IPS DF 4.7 (cell line): ENCODE results near the gene FOS.
"Not testable (repeated sequence)": the region's sequence is repeated elsewhere in the genome, so short reads cannot be mapped to it uniquely, and the experiment has no call there.

ENCODE experiments used
- DNase-seq: peaks from one replicate; pipeline ENCODE4 v3.0.0-alpha.2; 2013; ENCODE audit warnings: low spot score; ENCODE audit errors: extremely low read depth

FOS gene

DNA sequence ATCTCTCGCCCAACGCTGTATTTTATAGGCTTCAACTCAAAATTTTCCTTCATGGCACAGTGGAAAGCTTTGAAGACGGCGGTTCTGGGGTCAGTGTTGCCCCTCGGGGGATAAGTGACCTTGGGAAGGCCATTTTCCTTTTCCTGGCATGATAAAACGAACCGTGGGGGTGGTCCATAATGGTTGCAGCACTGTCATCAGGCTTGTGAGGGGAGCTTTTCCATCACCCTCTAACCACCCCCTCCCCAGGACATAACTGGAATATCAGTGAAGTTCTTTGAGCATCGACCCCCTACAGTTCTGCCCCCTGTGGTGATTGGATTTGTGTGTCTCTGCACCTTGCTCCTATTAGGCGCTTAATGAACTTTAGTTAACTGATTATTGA, 16.0 kb downstream of the FOS start:
- DNase-seq, result no peak

DNA sequence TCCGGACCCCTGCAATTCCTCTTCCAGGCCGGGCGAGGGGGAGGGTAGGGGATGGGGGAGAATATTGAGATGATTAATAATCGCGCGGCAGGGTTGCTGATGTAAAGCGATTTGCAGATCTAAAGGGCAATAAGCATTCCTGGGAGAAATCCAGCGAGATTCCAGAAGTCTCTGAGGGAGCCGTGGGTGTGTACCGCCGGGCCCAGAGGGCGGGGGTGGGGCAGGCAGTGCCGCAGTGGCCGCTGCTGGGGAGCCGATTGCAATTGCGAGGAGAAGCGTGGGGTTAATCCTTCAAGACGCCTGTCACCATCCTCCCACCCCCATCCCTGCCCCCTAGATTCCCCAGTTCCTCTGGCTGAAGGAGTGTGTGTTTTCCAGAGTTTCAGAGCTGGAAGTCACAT, 16.4 kb downstream of the FOS start:
- no peak for DNase-seq

DNA sequence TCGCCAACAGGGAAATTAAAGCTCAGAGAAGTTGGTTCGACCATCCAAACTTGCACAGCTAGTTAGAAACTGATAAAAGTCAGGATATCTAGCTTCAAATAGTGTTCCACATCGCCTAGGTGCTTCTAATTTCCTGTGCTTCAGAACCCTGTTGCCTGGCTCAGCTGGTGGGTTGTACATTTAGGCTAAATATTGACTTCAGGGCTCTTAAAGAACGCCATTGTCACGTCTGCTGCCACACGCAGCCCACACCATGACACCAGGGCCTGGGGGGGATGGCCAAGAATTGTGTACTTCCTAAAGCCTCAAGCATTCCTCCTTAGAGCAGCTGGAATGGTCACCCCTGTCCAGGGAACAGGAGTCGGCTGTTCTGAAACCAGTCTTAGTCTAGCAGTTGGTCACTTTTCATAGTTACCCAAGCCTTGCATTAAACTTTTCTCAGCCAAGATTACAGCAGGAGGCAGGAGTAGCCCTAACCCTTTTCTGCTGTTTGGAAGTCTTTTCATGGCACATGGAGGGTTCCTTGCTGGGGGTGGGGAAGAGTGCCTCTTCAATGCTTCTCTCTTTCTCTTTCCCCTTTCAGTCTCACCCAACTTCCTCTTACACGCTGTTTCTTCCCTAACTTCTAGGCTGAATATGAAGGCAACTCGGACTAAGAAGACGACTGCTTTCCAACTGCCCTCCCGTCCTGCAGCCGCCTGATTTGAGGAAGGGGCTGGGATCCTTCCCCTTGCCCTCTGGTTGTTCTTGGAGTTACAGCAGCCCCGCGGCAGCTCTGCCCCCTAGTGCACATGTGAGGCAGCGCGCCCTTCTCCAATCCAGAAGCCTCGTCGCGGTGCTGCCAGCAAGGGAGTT, 17.1 kb downstream of the FOS start:
- DNase-seq, result no peak

DNA sequence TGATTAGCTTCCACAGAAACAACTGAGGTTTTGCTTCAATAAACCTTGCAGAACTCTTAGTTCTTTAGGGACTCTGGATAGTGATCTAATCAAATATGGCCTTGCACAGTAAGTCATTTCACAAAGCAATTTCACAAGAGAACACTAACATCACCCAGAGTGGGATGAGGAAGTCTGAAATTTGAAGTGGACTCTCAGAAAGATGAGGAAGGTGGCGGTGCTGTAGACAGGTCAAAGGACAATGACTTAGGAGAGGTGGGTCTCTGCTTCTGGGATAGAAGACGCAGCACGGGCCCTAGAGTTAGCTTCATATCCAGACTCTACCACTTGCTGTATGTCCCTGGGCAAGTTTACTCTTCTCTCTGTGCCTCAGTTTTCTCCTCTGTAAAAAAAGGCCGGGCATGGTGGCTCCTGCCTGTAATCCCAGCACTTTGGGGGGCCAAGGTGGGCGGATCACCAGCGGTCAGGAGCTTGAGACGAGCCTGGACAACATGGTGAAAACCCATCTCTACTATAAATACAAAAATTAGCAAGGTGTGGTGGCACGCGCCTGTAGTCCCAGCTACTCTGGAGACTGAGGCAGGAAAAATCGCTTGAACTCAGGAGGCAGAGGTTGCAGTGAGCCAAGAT, 18.9 kb downstream of the FOS start:
- no peak for DNase-seq

DNA sequence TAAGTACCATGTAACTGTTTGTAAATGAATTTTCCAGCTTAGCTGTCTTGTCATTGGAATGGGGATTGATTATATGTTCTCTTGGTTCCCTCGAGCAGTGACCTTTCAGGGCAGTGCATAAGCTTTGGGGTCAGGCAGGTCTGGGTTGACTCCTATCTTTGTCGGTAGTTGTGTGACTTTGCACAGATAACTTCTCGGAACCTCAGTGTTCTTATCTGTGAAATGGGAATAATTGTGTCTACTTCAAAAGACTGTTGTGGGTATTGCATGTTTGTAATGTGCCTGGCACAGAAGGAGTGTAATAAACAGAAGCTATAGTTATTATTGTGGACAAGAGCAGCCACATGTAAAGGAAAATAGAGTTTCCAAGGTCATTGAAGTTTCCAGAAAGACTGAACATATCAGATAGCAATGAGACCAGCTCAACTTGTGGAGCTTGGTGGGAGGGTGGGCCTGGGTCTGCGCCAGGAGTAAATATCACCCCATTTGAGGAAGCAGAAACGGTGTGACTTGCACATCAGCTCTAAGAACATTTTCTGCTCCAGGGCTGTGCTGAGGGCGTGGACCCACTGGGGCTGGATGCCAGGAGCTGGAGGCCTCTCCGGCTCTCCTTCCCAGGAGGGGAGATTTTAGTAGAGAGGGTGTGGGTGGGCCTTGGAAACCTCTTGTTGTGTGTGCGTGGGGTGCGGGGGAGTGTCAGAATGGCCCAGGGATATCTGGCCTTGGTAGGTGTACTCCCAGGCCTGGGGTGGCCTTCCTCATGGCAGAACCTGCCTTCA, 19.7 kb downstream of the FOS start:
- no peak for DNase-seq

DNA sequence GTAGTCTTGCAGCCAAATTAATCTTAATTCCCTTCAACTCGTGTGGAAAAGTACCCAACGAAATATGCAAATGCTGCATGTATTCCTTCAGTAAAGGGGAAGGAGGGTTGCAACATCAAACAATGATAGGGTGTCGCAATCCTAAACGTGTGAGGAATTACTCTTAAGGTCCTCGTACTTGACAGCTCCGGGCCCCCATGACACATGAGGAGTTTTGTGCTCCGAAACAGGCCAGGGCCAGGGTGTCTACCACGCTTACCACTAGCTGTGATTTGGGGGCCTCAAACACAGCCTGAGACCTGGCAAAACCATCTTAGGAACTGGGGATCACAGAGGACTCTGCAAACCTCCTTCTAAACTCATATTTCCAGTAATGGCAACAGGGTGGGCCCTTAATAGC, 20.4 kb downstream of the FOS start:
- DNase-seq, result no peak

DNA sequence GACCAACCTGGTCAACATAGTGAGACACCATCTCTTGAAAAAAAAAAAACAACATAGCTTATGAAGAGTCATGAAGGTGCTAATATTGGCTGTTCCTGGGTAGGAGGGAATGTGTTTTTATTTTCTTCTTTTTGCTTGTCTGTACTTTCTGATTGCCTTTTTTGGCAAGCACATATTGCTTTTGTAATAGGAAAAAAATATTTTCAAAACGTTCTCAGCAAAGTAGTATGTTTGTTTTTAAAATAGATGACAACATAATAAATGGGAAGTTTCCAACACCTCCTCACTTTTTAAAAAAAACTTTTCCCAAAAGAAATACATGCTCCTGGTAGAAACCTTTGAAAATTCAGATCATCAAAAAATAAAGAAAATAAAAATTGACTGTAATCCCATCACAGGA, 20.9 kb downstream of the FOS start:
- DNase-seq, result no peak

DNA sequence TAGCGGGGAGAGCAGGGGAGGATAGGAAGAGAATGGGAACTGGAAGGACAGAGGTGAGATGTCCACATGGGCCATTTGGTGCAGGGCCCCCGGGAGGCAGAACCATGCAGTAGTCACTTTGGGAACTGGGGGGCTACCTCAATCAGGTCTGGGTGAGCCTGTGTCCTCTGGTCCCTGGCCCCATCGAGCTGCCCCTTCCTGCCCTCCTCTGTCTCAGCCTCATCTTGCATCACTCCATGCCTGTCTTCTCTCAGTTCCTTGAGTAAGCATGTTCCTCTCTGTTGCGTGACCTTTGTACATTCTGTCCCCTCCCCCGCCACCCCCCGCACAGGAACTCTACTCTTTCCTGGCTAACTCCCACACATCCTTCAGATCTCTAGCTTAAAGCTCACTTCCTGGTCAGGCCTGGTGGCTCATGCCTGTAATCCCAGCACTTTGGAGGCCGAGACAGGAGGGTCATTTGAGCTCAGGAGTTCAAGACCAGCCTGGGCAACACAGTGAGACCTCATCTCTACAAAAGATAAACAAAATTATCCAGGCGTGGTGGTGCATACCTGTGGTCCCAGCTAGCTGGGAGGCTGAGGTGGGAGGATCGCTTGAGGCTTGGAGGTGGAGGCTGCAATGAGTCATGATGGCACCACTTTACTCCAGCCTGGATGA, 23.2 kb downstream of the FOS start:
- DNase-seq, result no peak

DNA sequence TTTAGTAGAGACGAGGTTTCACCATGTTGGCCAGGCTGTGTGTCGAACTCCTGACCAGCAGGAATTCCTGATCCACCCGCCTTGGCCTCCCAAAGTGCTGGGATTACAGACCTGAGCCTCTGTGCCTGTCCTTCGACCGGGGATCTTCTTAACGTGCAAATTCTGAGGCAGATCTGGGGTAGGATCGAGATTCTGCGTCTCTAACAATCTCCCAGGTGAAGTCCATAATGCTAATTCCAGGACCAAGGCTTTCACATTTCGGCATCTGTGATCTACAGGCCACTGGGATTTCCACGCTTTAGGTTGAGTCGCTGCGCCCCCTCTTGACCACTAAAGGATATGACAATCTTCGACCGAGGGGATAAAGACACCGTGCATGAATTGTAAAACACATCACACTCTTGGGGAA, 24.8 kb downstream of the FOS start:
- no peak for DNase-seq

DNA sequence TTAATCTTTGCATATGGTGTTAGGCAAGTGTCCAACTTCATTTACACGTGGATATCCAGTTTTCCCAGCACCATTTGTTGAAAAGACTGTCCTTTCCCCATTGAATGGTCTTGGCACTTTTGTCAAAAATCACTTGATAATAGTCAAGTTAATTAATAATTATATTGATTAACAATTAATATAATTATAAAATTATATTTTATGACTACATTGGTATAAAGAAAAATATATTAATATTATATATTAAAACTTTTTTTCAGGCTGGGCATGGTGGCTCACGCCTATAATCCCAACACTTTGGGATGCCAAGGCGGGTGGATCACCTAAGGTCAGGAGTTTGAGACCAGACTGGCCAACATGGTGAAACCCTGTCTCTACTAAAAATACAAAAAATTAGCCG, 27.8 kb downstream of the FOS start:
- not testable (repeated sequence) for DNase-seq

DNA sequence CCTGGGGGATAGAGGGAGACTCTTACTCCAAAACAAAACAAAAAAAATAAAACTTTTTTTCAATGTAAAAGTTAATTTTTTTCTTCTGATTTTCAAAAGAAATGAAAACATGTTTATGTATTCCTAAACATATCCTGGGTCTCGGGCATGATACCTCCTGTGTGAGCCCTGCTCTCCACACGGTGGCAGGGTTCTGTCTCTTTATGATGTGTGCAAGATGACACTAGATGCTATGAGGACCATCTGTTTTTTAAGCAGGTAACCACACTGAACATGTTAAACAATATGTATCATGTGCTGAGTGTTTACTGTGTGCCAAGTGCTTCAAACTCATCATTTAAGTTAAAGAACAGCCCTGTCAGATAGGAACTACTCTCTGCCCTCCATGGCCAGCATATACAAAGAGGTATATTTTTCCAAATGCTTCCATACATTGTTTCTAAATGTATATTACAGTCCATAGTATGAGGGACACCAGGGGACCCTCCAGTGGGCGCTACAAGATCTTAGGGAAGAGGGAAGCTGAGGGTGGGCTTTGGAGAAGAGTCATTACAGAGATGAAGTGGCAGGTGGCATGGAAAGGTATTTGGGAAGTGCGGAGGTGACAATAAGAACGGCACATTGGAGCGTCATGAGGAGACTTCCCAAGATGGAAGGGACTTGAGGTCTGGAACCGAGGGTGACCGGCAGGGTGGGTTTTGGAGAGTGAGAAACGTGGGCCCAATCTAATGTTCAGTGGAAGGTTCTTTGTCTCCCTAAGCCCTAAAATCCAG, 28.5 kb downstream of the FOS start:
- DNase-seq, result no peak

DNA sequence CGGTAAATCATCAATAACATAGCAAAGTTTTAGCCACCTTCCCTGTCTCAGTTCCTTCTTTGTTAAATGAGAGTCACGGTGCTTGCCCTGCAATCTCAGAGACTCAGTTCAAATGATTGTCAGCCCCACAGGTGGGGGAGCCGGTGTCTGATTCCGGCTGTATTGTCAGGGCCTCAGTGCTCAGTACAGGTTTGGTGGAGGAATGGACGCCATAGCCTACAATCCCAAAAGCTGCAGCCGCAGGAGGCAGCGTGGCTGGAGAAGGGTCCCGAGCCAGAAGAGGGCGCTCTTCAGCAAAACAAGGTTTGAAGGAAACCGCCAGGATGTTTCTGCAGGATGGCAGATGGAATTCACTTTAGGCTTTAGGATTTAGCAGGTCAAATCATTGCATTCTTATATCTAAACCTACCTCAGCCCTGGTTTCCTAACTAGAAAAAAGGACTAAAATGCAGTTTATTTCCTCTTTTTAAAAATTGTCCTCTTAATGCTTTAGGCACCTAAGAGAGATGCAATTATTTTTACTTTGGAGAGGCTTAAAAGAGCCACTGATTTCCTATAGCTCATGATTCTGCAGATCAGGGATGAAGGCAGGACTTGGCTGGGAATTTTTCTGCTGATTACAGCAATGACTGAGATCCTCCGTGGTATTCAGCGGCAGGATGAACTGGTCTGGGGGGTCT, 29.2 kb downstream of the FOS start:
- no peak for DNase-seq

DNA sequence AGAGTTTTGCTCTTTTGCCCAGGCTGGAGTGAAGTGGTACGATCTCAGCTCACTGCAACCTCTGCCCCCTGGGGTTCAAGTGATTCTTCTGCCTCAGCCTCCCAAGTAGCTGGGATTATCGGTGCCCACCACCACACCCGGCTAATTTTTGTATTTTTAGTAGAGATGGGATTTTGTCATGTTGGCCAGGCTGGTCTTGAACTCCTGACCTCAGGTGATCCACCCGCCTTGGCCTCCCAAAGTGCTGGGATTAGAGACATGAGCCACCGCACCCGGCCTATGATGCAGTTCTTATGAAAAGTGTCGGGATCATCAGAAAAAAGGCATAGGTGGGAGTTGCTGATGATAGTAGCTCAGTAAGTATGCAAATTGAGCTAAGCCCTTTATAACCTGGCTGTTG, 30.4 kb downstream of the FOS start:
- not testable (repeated sequence) for DNase-seq

DNA sequence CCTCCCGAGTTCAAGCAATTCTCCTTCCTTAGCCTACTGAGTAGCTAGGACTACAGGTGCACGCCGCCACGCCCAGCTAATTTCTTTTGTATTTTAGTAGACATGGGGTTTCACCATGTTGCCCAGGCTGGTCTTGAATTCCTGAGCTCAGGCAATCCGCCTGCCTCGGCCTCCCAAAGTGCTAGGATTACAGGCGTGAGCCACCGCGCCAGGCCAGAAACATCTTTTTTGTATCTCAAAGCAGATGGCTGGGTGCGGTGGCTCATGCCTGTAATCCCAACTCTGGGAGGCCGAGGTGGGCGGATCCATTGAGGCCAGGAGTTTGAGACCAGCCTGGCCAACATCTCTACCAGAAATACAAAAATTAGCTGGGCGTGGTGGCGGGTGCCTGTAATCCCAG, 30.9 kb downstream of the FOS start:
- not testable (repeated sequence) for DNase-seq

DNA sequence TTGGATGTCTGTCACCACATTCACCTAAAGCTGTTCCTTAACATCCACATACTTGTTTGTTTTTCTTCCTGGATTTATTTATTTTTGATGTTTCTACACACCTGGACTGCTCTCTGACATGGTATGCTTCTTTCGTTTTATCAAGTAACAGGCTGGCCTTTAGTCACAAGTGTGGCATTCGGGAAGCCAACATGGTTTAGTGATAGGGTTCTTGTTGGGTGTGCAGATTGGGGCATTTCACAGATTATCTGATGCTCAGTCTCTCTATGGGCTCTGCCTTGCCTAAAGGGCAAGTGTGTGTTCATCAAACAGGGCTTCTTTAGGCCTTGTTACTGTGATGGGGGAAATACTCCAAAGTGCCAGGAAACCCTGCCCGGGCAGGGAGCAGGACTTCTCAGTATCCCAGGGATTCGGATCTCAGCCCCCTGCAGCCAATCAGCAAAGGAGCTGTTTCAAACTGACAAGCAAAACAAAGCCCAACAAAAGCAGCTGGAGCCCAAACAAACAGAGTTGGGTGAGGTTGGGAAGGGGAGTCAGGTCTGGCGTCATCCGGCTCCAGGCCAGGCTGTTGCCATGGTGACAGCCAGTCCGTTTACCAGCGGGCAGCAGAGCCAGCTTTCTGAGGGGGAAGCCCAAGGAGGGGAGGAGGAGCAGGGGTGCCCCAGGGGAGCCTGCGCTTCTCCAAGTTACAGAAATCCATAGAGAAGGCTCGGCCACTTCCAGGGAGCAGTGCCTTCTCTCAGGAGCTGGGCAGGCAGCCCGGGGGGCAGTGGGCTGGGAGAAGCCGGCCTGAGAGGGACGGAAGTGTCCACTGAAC, 31.9 kb downstream of the FOS start:
- DNase-seq, result no peak

DNA sequence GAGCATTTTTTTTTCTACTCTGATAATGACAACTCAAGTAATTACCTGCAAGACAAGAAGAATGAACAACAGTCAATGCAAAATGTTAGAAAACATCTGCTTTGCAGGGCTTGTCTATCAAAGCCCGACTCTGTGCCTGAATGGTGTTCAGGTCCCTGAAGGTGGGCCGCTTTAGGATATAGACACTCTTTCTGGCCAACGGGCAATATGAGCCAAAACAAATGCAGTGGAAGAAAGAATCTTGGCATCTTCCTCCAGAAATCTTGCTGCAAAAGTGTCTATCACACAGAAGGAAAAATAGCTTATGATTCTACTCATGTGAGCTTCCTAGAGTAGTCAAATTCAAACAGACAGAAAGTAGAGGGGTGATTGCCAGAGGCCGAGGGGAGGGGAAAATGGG, 32.7 kb downstream of the FOS start:
- DNase-seq, result no peak

DNA sequence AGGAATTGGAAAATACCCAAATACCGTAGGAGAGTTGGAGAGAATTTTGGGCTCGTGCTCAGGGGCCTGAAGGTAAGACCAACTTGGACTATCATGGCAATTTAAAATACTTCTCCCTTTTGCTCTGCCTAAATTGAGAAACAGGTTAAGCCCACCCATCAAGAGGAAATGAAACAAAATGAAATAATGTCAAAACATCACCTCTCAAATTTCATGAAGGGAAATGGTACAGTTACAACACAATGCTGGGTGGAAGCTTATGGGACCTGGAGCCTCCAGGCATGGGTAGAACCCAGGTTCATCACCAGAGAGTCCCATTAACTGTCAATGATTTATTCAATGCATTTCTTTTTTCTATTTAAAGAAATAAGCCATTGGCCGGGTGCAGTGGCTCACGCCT, 33.7 kb downstream of the FOS start:
- DNase-seq, result no peak

DNA sequence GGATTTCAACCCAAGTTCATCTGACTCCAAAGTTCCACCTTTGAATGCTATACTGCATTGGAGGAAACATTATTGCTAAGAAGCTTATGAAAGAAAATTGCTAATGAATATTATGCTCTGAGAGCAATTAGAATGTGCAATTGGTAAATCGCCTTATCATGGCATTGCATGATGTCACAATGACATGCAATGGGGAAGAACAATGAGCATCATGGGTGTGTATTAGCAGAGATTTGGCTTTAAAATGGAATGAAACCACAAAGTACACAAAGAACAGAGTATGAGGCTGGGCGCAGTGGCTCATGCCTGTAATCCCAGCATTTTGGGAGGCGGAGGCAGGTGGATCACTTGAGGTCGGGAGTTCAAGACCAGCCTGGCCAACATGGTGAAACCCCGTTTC, 34.7 kb downstream of the FOS start:
- DNase-seq, result no peak

DNA sequence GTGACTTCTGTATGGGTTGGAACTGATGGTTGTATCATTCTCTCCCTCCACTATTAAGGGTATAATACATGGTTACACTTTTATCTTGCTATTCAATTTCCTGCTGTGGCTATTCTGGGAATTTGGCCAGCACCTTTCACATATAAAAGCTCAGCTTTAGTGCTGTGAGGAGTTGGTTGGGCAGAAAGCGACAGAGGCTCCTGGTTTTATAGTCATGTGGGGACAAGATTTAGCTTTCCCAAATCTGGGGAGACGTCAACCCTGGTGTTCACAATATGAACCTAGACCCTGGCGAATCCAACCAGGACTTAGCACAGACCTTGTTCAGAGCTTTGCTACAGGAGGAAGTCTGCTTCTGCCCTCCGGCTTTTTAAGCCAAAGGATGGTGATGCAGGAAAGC, 36.5 kb downstream of the FOS start:
- DNase-seq, result no peak

DNA sequence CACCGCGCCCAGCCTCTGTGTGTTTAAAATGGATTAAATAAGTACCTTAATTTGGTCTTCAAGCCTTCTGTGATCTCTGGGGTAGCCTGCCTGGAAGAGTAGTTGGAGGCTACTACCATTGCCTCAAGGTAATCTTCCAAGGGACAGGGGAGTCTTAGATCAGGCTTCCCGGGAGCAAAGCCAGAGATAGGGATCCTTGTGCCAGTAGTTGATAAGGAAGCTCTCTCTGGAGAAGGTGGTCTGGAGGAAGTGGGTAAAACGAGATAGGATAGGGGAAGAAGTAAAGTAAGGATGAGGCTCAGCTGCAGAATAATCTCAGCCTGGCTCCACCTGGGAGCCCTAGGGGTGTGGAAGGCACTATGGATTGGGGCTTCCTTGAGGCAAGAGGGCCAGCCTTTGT, 38.5 kb downstream of the FOS start:
- DNase-seq, result no peak
